ENCODE data around the gene RRM1.

DNA sequence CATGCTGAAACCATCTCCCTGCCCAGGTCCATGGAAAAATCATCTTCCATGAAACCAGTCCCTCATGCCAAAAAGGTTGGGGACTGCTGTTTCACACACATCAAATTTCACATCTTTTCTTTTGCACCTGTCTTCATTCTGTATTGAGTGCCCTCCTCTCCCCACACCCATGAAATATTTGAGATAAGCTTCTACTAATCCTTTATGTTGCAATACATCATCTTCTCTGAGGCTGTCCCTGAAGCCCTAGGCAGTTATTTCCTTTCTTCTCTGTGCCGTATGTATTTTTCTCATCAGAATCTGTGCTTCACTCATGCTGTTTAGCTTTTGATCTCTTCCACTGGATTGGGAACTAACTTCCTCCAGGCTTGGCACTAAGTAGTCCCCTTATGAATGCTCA is 40.0 kb upstream of the RRM1 start:
- TF ChIP-seq, protein P1, sequence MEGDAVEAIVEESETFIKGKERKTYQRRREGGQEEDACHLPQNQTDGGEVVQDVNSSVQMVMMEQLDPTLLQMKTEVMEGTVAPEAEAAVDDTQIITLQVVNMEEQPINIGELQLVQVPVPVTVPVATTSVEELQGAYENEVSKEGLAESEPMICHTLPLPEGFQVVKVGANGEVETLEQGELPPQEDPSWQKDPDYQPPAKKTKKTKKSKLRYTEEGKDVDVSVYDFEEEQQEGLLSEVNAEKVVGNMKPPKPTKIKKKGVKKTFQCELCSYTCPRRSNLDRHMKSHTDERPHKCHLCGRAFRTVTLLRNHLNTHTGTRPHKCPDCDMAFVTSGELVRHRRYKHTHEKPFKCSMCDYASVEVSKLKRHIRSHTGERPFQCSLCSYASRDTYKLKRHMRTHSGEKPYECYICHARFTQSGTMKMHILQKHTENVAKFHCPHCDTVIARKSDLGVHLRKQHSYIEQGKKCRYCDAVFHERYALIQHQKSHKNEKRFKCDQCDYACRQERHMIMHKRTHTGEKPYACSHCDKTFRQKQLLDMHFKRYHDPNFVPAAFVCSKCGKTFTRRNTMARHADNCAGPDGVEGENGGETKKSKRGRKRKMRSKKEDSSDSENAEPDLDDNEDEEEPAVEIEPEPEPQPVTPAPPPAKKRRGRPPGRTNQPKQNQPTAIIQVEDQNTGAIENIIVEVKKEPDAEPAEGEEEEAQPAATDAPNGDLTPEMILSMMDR (conservative IDR thresholded peaks at IDR 0.05; ENCODE audit: low read depth, low read length) = no peak
- no peak for TF ChIP-seq EZH2 (IDR thresholded peaks at IDR 0.05; ENCODE audit: borderline replicate concordance, low read depth, low read length, poor library complexity, severe bottlenecking)

Measured in A673 (cell line).